CD8-positive, alpha-beta memory T cell (primary cell): ENCODE data around the gene CD109. TPM values are rescaled to one million over a fixed set of nuclear protein-coding genes. Genes with fewer than 3 reads are reported as not detected.
A peak's percentile ranks its signal among the peaks of the same experiment; 100 is the strongest.

Experiments
- CTCF ChIA-PET: fragments of 350-600 bp; sonication (Branson Sonifier 250); formaldehyde crosslinking; loops from one replicate; lab custom pipeline; 2021; ENCODE audit warnings: antibody characterized with exemption; lab: Charles Lee
- POLR2A ChIA-PET: fragments of 350-600 bp; sonication (Branson Sonifier 250); formaldehyde crosslinking; loops from one replicate; lab custom pipeline; 2021; ENCODE audit warnings: antibody characterized with exemption; lab: Charles Lee
- DNase-seq, 5 donors: peaks; one replicate each; pipeline versions ENCODE4 v3.0.0 to v3.0.0-alpha.2; 2020 to 2022; ENCODE audit warnings: mixed read lengths in 1 of 5
- H3K27ac ChIP-seq: one replicate; pipeline ENCODE4 v1.7.0; 2013; ENCODE audit warnings: low read depth, mild to moderate bottlenecking, low read length, moderate library complexity
- H3K27me3 ChIP-seq: 2 replicates; pipeline ENCODE4 v1.7.0; 2013; ENCODE audit warnings: low read length, mild to moderate bottlenecking; ENCODE audit not compliant: insufficient read depth, poor library complexity, severe bottlenecking
- H3K36me3 ChIP-seq: 2 replicates; pipeline ENCODE4 v1.7.0; 2013; ENCODE audit warnings: mild to moderate bottlenecking, low read length, moderate library complexity; ENCODE audit not compliant: insufficient read depth
- H3K4me1 ChIP-seq: 2 replicates; pipeline ENCODE4 v1.7.0; 2013; ENCODE audit warnings: mild to moderate bottlenecking, low read length, moderate library complexity; ENCODE audit not compliant: insufficient read depth
- H3K4me3 ChIP-seq: 2 replicates; pipeline ENCODE4 v1.7.0; 2013; ENCODE audit warnings: mild to moderate bottlenecking, low read length
- H3K9me3 ChIP-seq: 2 replicates; pipeline ENCODE4 v1.7.0; 2013; ENCODE audit warnings: mild to moderate bottlenecking, low read length
- H3K27ac Mint-ChIP-seq, 8 donors: one replicate each; pipeline ENCODE4 v1.8.0; 2020 to 2021; ENCODE audit warnings: mixed read lengths in 8 of 8, mild to moderate bottlenecking in 6 of 8, inconsistent platforms in 3 of 8, moderate library complexity in 3 of 8
- H3K27me3 Mint-ChIP-seq, 2 donors: one replicate each; pipeline ENCODE4 v1.8.0; 2020 to 2021; ENCODE audit warnings: mixed read lengths in 2 of 2, mild to moderate bottlenecking in 1 of 2, moderate library complexity in 1 of 2
- H3K36me3 Mint-ChIP-seq, 3 donors: one replicate each; pipeline ENCODE4 v1.8.0; 2020 to 2021; ENCODE audit warnings: mixed read lengths in 3 of 3, inconsistent platforms in 1 of 3, mild to moderate bottlenecking in 1 of 3
- H3K4me1 Mint-ChIP-seq, 3 donors: one replicate each; pipeline ENCODE4 v1.8.0; 2020 to 2021; ENCODE audit warnings: mixed read lengths in 3 of 3, inconsistent platforms in 1 of 3, mild to moderate bottlenecking in 1 of 3
- H3K4me3 Mint-ChIP-seq, 7 donors: one replicate each; pipeline ENCODE4 v1.8.0; 2020 to 2021; ENCODE audit warnings: mixed read lengths in 7 of 7, mild to moderate bottlenecking in 6 of 7, moderate library complexity in 4 of 7, inconsistent platforms in 2 of 7
- H3K9me3 Mint-ChIP-seq, 5 donors: one replicate each; pipeline ENCODE4 v1.8.0; 2020 to 2022; ENCODE audit warnings: mixed read lengths in 5 of 5, mild to moderate bottlenecking in 3 of 5, moderate library complexity in 2 of 5, inconsistent platforms in 1 of 5
- polyA plus RNA-seq: library from polyadenylated mRNA; unstranded; fragments of 300-500 nt; fragmentation: Illumina TruSeq; gene quantifications from one replicate; pipeline ENCODE4 v1.2.3, GENCODE V29; 2021
- total RNA-seq, 2 experiments: library from RNA; stranded (reverse); gene quantifications; one replicate each; pipeline ENCODE4 v1.2.3, GENCODE V29; 2021

Gene CD109
- 10 to 100 TPM; 22.8 to 24.5 TPM for total RNA-seq
- not detected for polyA plus RNA-seq

GRCh38 chr6:73695619-73696421, at the start of gene CD109:
TSS of gene CD109 (plus strand) at chr6:73696203. CDS start at chr6:73696216, 13 bp downstream.
- peak within 1 kb of the TSS; percentile 74 to 81 (median 79) for H3K4me3 Mint-ChIP-seq
- H3K9me3 ChIP-seq: no peaks in the 10 kb centered on the region
- ChIA-PET POLR2A (no interaction called here), CTCF (no interaction called here)
- H3K36me3 Mint-ChIP-seq: peaks cover 0 to 2% (median 0%) of the 10 kb centered on the region in 3 donors
- no peak within 1 kb of the TSS for H3K27ac ChIP-seq
- peak in 2 of 5 donors; percentile 8 to 9 for DNase-seq
- no peaks in the 10 kb centered on the region for H3K36me3 ChIP-seq
- peaks cover 4% of the 10 kb centered on the region for H3K27me3 ChIP-seq
- H3K9me3 Mint-ChIP-seq: no peaks in the 10 kb centered on the region
- peaks cover 16 to 80% of the 10 kb centered on the region in 2 donors for H3K27me3 Mint-ChIP-seq
- H3K4me3 ChIP-seq: peak within 1 kb of the TSS; percentile 54
- peaks cover 7 to 20% (median 15%) of the 10 kb centered on the region in 3 donors for H3K4me1 Mint-ChIP-seq
- H3K4me1 ChIP-seq: no peaks in the 10 kb centered on the region
- H3K27ac Mint-ChIP-seq: peak within 1 kb of the TSS in 1 of 8 donors; percentile 29

- DNase-seq: no peak
- POLR2A ChIA-PET: no interaction called here
- H3K9me3 Mint-ChIP-seq: no peaks in the 10 kb centered on the region
- Histone ChIP-seq H3K4me1 (peaks cover 12% of the 10 kb centered on the region), H3K36me3 (no peaks in the 10 kb centered on the region), H3K27ac (no peak overlapping the region), H3K9me3 (no peaks in the 10 kb centered on the region), H3K4me3 (no peak overlapping the region), H3K27me3 (no peaks in the 10 kb centered on the region)
- H3K27me3 Mint-ChIP-seq: no peaks in the 10 kb centered on the region
- peaks cover 31 to 42% (median 36%) of the 10 kb centered on the region in 3 donors for H3K4me1 Mint-ChIP-seq
- peak overlapping the region in 1 of 8 donors; percentile 71 for H3K27ac Mint-ChIP-seq
- no peak overlapping the region for H3K4me3 Mint-ChIP-seq
- peaks cover 5 to 32% (median 7%) of the 10 kb centered on the region in 3 donors for H3K36me3 Mint-ChIP-seq
- CTCF ChIA-PET: interaction anchor here (0.8 to 2.7 kb wide), 2 partner anchors 133 to 143 kb away, joined by 3 to 7 read pairs; no protein-coding TSS in a partner anchor
Observed at GRCh38 chr6:73648166-73648565, 47.8 kb upstream of the CD109 start.

DNA sequence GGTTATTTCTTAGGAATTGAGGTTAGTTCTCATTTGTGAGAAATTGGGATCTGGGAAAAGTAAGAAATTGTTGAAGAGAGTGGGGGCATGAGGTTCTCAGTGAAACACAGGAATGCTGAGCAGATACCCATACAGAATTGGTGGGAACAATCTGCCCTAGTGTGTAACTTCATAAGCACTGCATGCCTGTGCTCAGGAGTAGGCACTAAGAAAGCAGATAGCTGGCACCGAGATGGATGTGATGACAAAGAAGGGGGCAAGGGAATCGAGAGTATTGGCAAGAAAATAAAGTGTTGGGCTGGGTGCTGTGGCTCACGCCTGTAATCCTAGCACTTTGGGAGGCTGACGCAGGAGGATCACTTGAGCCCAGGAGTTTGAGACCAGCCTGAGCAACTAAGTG, 46.2 kb upstream of the CD109 start:
- Mint-ChIP-seq H3K4me3 (peak overlapping the region in 1 of 7 donors; percentile 74), H3K36me3 (peaks cover 5 to 38% (median 7%) of the 10 kb centered on the region in 3 donors), H3K27me3 (no peaks in the 10 kb centered on the region), H3K9me3 (no peaks in the 10 kb centered on the region), H3K4me1 (peaks cover 35 to 44% (median 41%) of the 10 kb centered on the region in 3 donors), H3K27ac (peak overlapping the region in 3 of 8 donors; percentile 20 to 56 (median 24))
- POLR2A ChIA-PET: no interaction called here
- peaks cover 16% of the 10 kb centered on the region for H3K4me1 ChIP-seq
- DNase-seq: no peak
- CTCF ChIA-PET: interaction anchor here (0.7 kb wide), 1 partner anchor 52 kb away, joined by 3 read pairs; no protein-coding TSS in a partner anchor
- H3K27me3 ChIP-seq: no peaks in the 10 kb centered on the region
- H3K4me3 ChIP-seq: no peak overlapping the region
- no peak overlapping the region for H3K27ac ChIP-seq
- H3K36me3 ChIP-seq: no peaks in the 10 kb centered on the region
- no peaks in the 10 kb centered on the region for H3K9me3 ChIP-seq

GRCh38 chr6:73652637-73653570, 43.1 kb upstream of the CD109 start:
- CTCF ChIA-PET: interaction anchor here (0.5 to 4.2 kb wide), 21 partner anchors 9 to 1977 kb away, joined by 3 to 32 read pairs (median 3); partner anchors contain the start of genes CGAS, EEF1A1 and MTO1

DNA sequence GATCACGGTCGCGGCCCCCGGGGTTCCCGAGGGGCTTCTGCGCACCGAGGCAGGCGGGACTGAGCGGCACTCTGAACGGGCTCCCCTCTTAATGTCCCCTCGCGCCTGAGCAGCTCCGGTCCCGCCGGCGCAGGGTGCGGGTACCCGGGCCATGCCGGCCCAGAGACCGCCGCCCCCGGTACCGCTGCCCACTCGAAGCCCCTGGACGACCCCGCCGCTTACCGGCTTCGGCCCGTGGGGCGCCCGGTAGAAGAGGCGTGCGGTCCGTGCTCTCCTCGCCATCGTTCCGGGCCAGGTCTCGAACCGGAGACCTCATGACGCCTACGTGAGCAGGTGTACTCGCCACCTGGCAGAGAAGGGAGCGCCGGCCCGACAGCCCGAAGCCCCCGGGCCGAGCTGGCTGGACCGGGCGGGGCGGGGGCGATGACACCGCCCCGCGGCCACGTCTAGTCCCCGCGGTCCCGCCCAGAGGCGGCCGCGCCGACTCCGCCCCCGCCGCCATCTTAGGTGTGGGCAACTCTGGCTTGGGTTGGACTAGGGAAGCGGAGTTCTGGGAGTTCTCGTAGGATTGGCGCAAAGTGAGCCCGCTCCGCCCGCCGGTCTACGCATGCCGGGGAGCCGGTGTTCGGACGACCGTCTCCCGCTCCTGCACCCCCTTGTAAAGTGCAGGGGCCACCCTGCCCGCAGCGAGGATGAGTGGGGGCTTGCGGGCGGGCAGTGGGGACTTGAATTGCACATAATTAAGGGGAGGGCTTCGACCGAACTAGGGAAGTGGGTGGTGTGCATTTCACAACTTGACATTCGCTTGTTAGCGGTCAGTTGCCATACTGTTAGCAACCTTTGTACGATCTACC, 42.2 kb upstream of the CD109 start, which contains the start of gene SLC17A5:
SLC17A5 (minus strand) TSS at position 422 of the 854 bp plus-strand sequence; CDS start at position 316, 106 bp downstream.
- Histone ChIP-seq H3K36me3 (no peaks in the 10 kb centered on the region), H3K9me3 (no peaks in the 10 kb centered on the region), H3K27me3 (no peaks in the 10 kb centered on the region), H3K4me3 (peak within 1 kb of the TSS; percentile 97), H3K27ac (peak within 1 kb of the TSS; percentile 93), H3K4me1 (peaks cover 22% of the 10 kb centered on the region)
- Mint-ChIP-seq H3K4me3 (peak within 1 kb of the TSS; percentile 99 to 100 (median 99)), H3K27me3 (no peaks in the 10 kb centered on the region), H3K27ac (peak within 1 kb of the TSS; percentile 93 to 99 (median 98)), H3K9me3 (no peaks in the 10 kb centered on the region), H3K36me3 (peaks cover 5 to 22% (median 5%) of the 10 kb centered on the region in 3 donors), H3K4me1 (peaks cover 40 to 47% (median 46%) of the 10 kb centered on the region in 3 donors)
- ChIA-PET CTCF (interaction anchor here (0.5 to 4.2 kb wide), 16 partner anchors 10 to 1976 kb away, joined by 3 to 32 read pairs (median 4); partner anchors contain the start of genes CGAS, EEF1A1 and MTO1), POLR2A (interaction anchor here (0.6 to 3.5 kb wide), 17 partner anchors 9 to 1994 kb away, joined by 3 to 54 read pairs (median 4); partner anchors contain the start of genes EEF1A1 and MTO1)
- DNase-seq: peak; percentile 82 to 91 (median 87)

More at GRCh38 chr6:73652637-73653570, 43.1 kb upstream of the CD109 start:
- Histone ChIP-seq H3K27ac (peak overlapping the region; percentile 93), H3K4me1 (peaks cover 22% of the 10 kb centered on the region), H3K27me3 (no peaks in the 10 kb centered on the region), H3K4me3 (peak overlapping the region; percentile 97), H3K9me3 (no peaks in the 10 kb centered on the region), H3K36me3 (no peaks in the 10 kb centered on the region)
- H3K36me3 Mint-ChIP-seq: peaks cover 5 to 29% (median 7%) of the 10 kb centered on the region in 3 donors
- H3K27me3 Mint-ChIP-seq: no peaks in the 10 kb centered on the region
- POLR2A ChIA-PET: interaction anchor here (0.6 to 3.5 kb wide), 13 partner anchors 36 to 1632 kb away, joined by 3 to 54 read pairs (median 5); partner anchors contain the start of genes DDX43, EEF1A1 and MTO1
- H3K27ac Mint-ChIP-seq: peak overlapping the region; percentile 91 to 98 (median 98)
- H3K9me3 Mint-ChIP-seq: no peaks in the 10 kb centered on the region
- peak overlapping the region; percentile 97 to 99 (median 99) for H3K4me3 Mint-ChIP-seq
- peaks cover 38 to 50% (median 45%) of the 10 kb centered on the region in 3 donors for H3K4me1 Mint-ChIP-seq
- DNase-seq: peak; percentile 49 to 81 (median 72)

DNA sequence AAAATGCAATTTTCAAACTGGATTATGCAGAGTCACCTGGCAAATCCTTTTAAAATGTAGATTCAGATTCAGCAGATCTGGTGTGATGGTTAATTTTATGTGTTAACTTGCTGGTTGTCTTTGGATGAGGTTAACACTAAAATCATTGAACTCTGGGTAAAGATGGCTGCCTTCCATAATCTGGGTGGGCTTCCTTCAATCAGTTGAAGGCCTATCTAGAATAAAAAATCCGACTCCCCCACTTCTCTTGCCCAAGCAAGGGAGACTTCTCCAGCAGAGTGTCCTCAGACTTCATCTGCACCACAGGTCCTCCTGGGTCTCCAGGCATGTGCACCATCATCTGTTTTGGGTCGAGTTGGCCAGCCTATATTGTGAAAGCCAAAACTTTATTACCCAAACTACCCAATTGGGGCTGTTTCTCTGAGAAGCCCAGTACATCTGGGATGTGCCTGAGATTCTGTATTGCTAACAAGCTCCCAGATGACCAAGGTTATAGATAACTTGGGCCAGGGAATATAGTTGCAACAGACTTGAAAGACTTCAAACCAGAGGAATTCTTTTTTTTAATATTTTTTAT, 40.6 kb upstream of the CD109 start:
- POLR2A ChIA-PET: interaction anchor here (0.6 kb wide), 1 partner anchor 74 kb away, joined by 3 read pairs; no protein-coding TSS in a partner anchor
- H3K36me3 Mint-ChIP-seq: peaks cover 0 to 17% (median 2%) of the 10 kb centered on the region in 3 donors
- H3K27me3 Mint-ChIP-seq: no peaks in the 10 kb centered on the region
- peak overlapping the region; percentile 54 to 100 (median 93) for H3K4me3 Mint-ChIP-seq
- no peaks in the 10 kb centered on the region for H3K9me3 ChIP-seq
- peaks cover 22% of the 10 kb centered on the region for H3K4me1 ChIP-seq
- no peaks in the 10 kb centered on the region for H3K36me3 ChIP-seq
- peak overlapping the region; percentile 23 to 96 (median 92) for H3K27ac Mint-ChIP-seq
- CTCF ChIA-PET: interaction anchor here (3.7 kb wide), 1 partner anchor 193 kb away, joined by 17 read pairs; the partner anchor contains the start of gene MTO1
- H3K27ac ChIP-seq: peak overlapping the region; percentile 93
- no peaks in the 10 kb centered on the region for H3K27me3 ChIP-seq
- peak overlapping the region; percentile 97 for H3K4me3 ChIP-seq
- H3K9me3 Mint-ChIP-seq: no peaks in the 10 kb centered on the region
- no peak for DNase-seq
- H3K4me1 Mint-ChIP-seq: peaks cover 37 to 46% (median 45%) of the 10 kb centered on the region in 3 donors
